IPS DF 19.7 (cell line): ENCODE measurements around the gene CHMP1A.
"Not testable (repeated sequence)": the region's sequence is repeated elsewhere in the genome, so short reads cannot be mapped to it uniquely, and the experiment has no call there.

Experiments
- DNase-seq: peaks from one replicate; pipeline ENCODE4 v3.0.0-alpha.2; 2013; ENCODE audit warnings: low read depth, low spot score

CHMP1A gene

GRCh38 chr16:89657442-89658220 lies at the start of gene CHMP1A, which contains the start of gene SPATA33:
Gene CHMP1A, minus strand, starts transcription at chr16:89657708. Its CDS starts 120 bp downstream, at chr16:89657588.
Gene SPATA33, plus strand, starts transcription at chr16:89657836. Its CDS starts 76 bp downstream, at chr16:89657912.
- no peak for DNase-seq

- DNase-seq = no peak
Observed at GRCh38 chr16:89706518-89707260, 49.2 kb upstream of the CHMP1A start.

- no peak for DNase-seq
Observed at GRCh38 chr16:89705006-89705405, 47.5 kb upstream of the CHMP1A start.

GRCh38 chr16:89704281-89704680 lies 46.8 kb upstream of the CHMP1A start:
- no peak for DNase-seq

GRCh38 chr16:89701425-89702406 lies 44.2 kb upstream of the CHMP1A start, which contains the start of gene SPATA2L:
Gene SPATA2L, minus strand, starts transcription at chr16:89701705. Its CDS starts 473 bp downstream, at chr16:89701232.
- DNase-seq = no peak

- DNase-seq = no peak
Observed at GRCh38 chr16:89700649-89701424, 43.3 kb upstream of the CHMP1A start.

GRCh38 chr16:89700100-89700648 lies 42.7 kb upstream of the CHMP1A start:
- DNase-seq = peak; percentile 95

- DNase-seq = not testable (repeated sequence)
Observed at GRCh38 chr16:89699629-89700099, 42.2 kb upstream of the CHMP1A start.

GRCh38 chr16:89698717-89699116 lies 41.2 kb upstream of the CHMP1A start:
- not testable (repeated sequence) for DNase-seq

- DNase-seq = no peak
Observed at GRCh38 chr16:89697616-89698331, 40.3 kb upstream of the CHMP1A start.

- no peak for DNase-seq
Observed at GRCh38 chr16:89697161-89697615, 39.7 kb upstream of the CHMP1A start.

GRCh38 chr16:89696670-89697128 lies 39.2 kb upstream of the CHMP1A start:
- DNase-seq = no peak

- DNase-seq = no peak
Observed at GRCh38 chr16:89695875-89696669, 38.6 kb upstream of the CHMP1A start.

- DNase-seq = no peak
Observed at GRCh38 chr16:89695086-89695874, 37.8 kb upstream of the CHMP1A start.

- DNase-seq = not testable (repeated sequence)
Observed at GRCh38 chr16:89694784-89695085, 37.2 kb upstream of the CHMP1A start.

- no peak for DNase-seq
Observed at GRCh38 chr16:89693931-89694783, 36.6 kb upstream of the CHMP1A start.

GRCh38 chr16:89693289-89693731 lies 35.8 kb upstream of the CHMP1A start:
- no peak for DNase-seq
